Activated CD4-positive, alpha-beta T cell treated with anti-CD3 and anti-CD28 coated beads for 36 hours (primary cell): ENCODE measurements around the gene CTPS2. TPM values are rescaled to one million over a fixed set of nuclear protein-coding genes. Genes with fewer than 3 reads are reported as not detected.
"Not testable (repeated sequence)": the region's sequence is repeated elsewhere in the genome, so short reads cannot be mapped to it uniquely, and the experiment has no call there.

Source experiments
- ATAC-seq: fragments of 200-7000 bp; cut with Tn5 transposase; one replicate; pipeline ENCODE4 v1.10.0; 2021; ENCODE audit warnings: mild to moderate bottlenecking, moderate library complexity
- CTCF ChIA-PET: fragments of 350-600 bp; sonication (Branson Sonifier 250); formaldehyde crosslinking; loops from one replicate; lab custom pipeline; 2021; ENCODE audit warnings: antibody characterized with exemption; lab: Charles Lee
- POLR2A ChIA-PET: fragments of 350-600 bp; sonication (Branson Sonifier 250); formaldehyde crosslinking; loops from one replicate; lab custom pipeline; 2021; ENCODE audit warnings: antibody characterized with exemption, inconsistent platforms; lab: Charles Lee
- DNase-seq: peaks from one replicate; pipeline ENCODE4 v3.0.0-alpha.2; 2020
- H3K27ac Mint-ChIP-seq: one replicate; pipeline ENCODE4 v1.8.0; 2021; ENCODE audit warnings: mixed read lengths
- H3K27me3 Mint-ChIP-seq: one replicate; pipeline ENCODE4 v1.8.0; 2021; ENCODE audit warnings: mixed read lengths
- H3K36me3 Mint-ChIP-seq: one replicate; pipeline ENCODE4 v1.8.0; 2021; ENCODE audit warnings: low read depth, mixed read lengths
- H3K4me1 Mint-ChIP-seq: one replicate; pipeline ENCODE4 v1.8.0; 2021; ENCODE audit warnings: mixed read lengths
- H3K4me3 Mint-ChIP-seq: one replicate; pipeline ENCODE4 v1.8.0; 2021; ENCODE audit warnings: mild to moderate bottlenecking, moderate library complexity, mixed read lengths
- H3K9me3 Mint-ChIP-seq: one replicate; pipeline ENCODE4 v1.8.0; 2021; ENCODE audit warnings: low read depth, mixed read lengths
- intact Hi-C, 2 experiments: fragments of 100-400 bp; cut with DNase I in 1 of 2; cut with micrococcal nuclease in 1 of 2; formaldehyde crosslinking; loops; one replicate each; pipeline versions ENCODE4 v1.14.2 to v1.15.1; 2022 to 2024; cut with DNase I, micrococcal nuclease
- total RNA-seq, 2 experiments: library from RNA; stranded (reverse); gene quantifications; one replicate each; pipeline ENCODE4 v1.2.3, GENCODE V29; 2021

CTPS2 gene
- total RNA-seq, 2 experiments from 2014 or later: 6.8 to 7.2 TPM

DNA sequence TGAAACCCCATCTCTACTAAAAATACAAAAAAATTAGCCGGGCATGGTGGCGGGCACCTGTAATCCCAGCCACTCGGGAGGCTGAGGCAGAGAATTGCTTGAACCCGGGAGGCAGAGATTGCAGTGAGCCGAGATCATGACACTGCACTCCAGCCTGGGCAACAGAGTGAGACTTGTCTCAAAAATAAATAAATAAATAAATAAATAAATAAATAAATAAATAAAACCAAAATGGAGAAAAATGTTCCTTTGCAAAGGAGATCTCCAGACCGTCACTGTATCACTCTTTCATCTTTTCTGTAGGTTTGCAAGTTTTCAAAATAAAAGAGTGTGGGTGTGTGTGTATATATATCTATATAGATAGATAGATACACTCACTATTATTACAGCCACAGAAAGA lies 109.2 kb downstream of the CTPS2 start:
- H3K27ac Mint-ChIP-seq, CTCF ChIA-PET, H3K36me3 Mint-ChIP-seq, DNase-seq, H3K27me3 Mint-ChIP-seq, POLR2A ChIA-PET, ATAC-seq, H3K9me3 Mint-ChIP-seq, H3K4me3 Mint-ChIP-seq: not testable (repeated sequence)
- peaks cover 22% of the 10 kb centered on the region for H3K4me1 Mint-ChIP-seq
- intact Hi-C loops: loop anchor here in 1 of 2 experiments (10.0 kb wide), 2 partner anchors 78 to 158 kb away; no protein-coding TSS in a partner anchor

DNA sequence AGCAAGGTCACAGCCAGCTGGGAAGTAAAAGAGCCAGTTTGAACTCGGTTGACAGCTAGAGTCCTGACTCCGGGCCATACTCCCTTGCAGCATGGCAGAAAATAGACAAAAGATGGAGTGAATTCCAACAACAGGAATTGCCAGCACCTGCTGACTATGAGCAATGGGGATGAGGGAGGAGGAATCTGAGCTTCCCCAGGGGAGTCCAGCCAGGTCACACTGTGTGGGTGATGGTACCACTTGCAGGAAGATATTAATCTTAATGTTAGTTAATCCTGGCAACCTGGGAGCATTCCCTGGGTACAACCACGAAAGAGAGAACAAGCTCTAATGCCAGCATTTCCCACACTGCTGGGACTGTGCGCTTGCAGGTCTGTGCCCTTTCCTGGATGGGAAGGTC lies 110.6 kb downstream of the CTPS2 start:
- ChIA-PET CTCF (interaction anchor here (0.6 kb wide), 1 partner anchor 73 kb away, joined by 4 read pairs; no protein-coding TSS in a partner anchor), POLR2A (no interaction called here)
- H3K36me3 Mint-ChIP-seq: no peaks in the 10 kb centered on the region
- intact Hi-C loops: loop anchor here in 1 of 2 experiments (10.0 kb wide), 2 partner anchors 77 to 157 kb away; no protein-coding TSS in a partner anchor
- H3K4me3 Mint-ChIP-seq: no peak overlapping the region
- H3K4me1 Mint-ChIP-seq: peaks cover 18% of the 10 kb centered on the region
- H3K27me3 Mint-ChIP-seq: no peaks in the 10 kb centered on the region
- no peaks in the 10 kb centered on the region for H3K9me3 Mint-ChIP-seq
- no peak overlapping the region for H3K27ac Mint-ChIP-seq
- no peak for ATAC-seq
- DNase-seq: no peak

DNA sequence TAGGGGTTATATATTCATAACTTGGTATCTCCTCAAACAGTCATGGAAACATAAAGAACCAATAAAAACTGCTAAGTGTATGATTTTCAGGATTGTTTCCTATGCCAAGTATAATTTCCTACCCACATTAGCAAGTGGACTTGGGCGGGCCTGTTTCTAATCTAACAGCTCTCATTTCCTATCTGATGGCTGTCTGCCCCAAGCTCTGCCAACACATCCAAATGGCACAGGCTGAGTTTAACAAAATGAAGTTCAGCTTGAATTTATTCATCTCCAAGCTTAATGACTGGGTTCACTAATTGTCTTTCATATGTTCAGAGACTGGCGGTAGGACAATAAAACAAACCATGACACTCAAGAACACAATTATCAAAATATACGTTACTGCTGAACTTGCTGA lies 118.0 kb downstream of the CTPS2 start:
- H3K36me3 Mint-ChIP-seq: no peaks in the 10 kb centered on the region
- no peaks in the 10 kb centered on the region for H3K9me3 Mint-ChIP-seq
- peaks cover 17% of the 10 kb centered on the region for H3K4me1 Mint-ChIP-seq
- DNase-seq (no peak), ATAC-seq (no peak)
- H3K4me3 Mint-ChIP-seq: no peak overlapping the region
- no peaks in the 10 kb centered on the region for H3K27me3 Mint-ChIP-seq
- no peak overlapping the region for H3K27ac Mint-ChIP-seq
- ChIA-PET POLR2A (no interaction called here), CTCF (interaction anchor here (0.8 kb wide), 1 partner anchor 724 kb away, joined by 3 read pairs; no protein-coding TSS in a partner anchor)
- intact Hi-C loops: no loop called here

DNA sequence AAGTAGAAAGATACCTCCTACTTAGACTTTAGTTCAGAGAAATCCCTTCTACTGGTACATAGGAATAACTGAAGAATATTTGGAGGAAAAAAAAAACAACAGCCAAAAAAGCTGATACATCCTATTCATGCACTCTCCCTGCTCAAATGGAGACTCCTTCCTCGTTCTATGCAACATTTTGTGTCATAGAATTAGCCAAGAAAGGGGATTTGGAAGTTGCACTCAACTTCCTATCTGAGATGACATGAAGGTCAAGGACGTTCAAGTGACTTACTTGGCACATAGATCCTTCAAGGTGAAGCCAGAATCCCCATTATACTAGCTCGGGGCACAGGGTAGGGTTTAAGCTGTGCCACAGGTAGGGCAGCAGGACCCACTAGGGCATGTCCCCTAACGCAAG lies 118.7 kb downstream of the CTPS2 start:
- CTCF ChIA-PET: no interaction called here
- ATAC-seq (no peak), DNase-seq (no peak)
- H3K9me3 Mint-ChIP-seq: no peaks in the 10 kb centered on the region
- no peak overlapping the region for H3K4me3 Mint-ChIP-seq
- intact Hi-C loops: no loop called here
- H3K27me3 Mint-ChIP-seq: no peaks in the 10 kb centered on the region
- no peak overlapping the region for H3K27ac Mint-ChIP-seq
- peaks cover 22% of the 10 kb centered on the region for H3K4me1 Mint-ChIP-seq
- H3K36me3 Mint-ChIP-seq: no peaks in the 10 kb centered on the region
- POLR2A ChIA-PET: no interaction called here

- DNase-seq (no peak), ATAC-seq (no peak)
- CTCF ChIA-PET: no interaction called here
- Mint-ChIP-seq H3K27ac (no peak overlapping the region), H3K27me3 (no peaks in the 10 kb centered on the region), H3K4me1 (peaks cover 25% of the 10 kb centered on the region), H3K36me3 (peaks cover 3% of the 10 kb centered on the region), H3K4me3 (no peak overlapping the region), H3K9me3 (no peaks in the 10 kb centered on the region)
- POLR2A ChIA-PET: no interaction called here
- intact Hi-C loops: no loop called here
Observed at GRCh38 chrX:16592194-16592770, 120.2 kb downstream of the CTPS2 start.

GRCh38 chrX:16589826-16590225 lies 122.6 kb downstream of the CTPS2 start:
- intact Hi-C loops: no loop called here
- peaks cover 3% of the 10 kb centered on the region for H3K36me3 Mint-ChIP-seq
- H3K4me1 Mint-ChIP-seq: peaks cover 25% of the 10 kb centered on the region
- H3K4me3 Mint-ChIP-seq: no peak overlapping the region
- POLR2A ChIA-PET: no interaction called here
- no peaks in the 10 kb centered on the region for H3K27me3 Mint-ChIP-seq
- DNase-seq (no peak), ATAC-seq (no peak)
- H3K9me3 Mint-ChIP-seq: no peaks in the 10 kb centered on the region
- H3K27ac Mint-ChIP-seq: no peak overlapping the region
- CTCF ChIA-PET: interaction anchor here (0.6 kb wide), 1 partner anchor 346 kb away, joined by 3 read pairs; no protein-coding TSS in a partner anchor

DNA sequence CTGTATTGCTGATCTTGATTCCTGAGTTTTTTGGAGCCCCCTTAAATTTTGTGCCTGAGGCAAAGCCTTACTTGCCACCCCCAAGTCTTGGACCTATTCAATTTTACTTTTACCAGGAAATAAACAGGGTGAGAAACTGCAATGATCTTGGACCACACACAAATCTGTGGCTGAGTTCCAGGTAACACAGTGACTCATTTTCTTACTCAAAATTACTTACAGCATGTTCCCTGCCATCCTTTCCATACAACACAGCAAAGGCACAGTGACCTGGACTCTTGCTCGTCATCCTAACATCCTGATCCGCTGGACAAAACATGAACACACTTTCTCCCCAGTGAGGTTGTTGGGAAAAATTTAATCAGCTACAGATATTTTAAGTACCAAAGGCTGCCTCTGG lies 123.3 kb downstream of the CTPS2 start:
- ChIA-PET CTCF (no interaction called here), POLR2A (no interaction called here)
- peaks cover 20% of the 10 kb centered on the region for H3K4me1 Mint-ChIP-seq
- peaks cover 3% of the 10 kb centered on the region for H3K36me3 Mint-ChIP-seq
- peak; percentile 42 for ATAC-seq
- intact Hi-C loops: no loop called here
- H3K4me3 Mint-ChIP-seq: no peak overlapping the region
- no peaks in the 10 kb centered on the region for H3K9me3 Mint-ChIP-seq
- DNase-seq: no peak
- no peaks in the 10 kb centered on the region for H3K27me3 Mint-ChIP-seq
- H3K27ac Mint-ChIP-seq: no peak overlapping the region

DNA sequence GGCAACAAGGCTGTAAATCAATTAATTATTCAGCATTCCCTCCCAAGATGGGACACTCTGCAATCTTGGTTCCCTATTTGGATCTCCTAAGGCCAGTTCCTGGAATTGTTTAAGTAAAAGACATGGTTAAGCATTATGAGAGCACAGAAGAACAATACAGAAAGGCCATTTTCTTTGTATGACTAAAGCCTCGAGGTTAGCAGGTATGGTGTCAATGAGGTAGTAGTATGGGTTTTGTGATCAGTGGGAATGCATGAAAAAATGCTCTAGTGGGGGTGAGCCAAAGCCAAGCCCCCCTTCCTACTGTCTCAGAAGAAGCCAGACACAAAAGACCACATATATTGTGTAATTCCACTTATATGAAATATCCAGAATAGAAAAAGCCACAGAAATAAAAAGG lies 124.2 kb downstream of the CTPS2 start:
- CTCF ChIA-PET: no interaction called here
- DNase-seq (no peak), ATAC-seq (no peak)
- Mint-ChIP-seq H3K27ac (no peak overlapping the region), H3K9me3 (no peaks in the 10 kb centered on the region), H3K36me3 (peaks cover 3% of the 10 kb centered on the region), H3K4me3 (no peak overlapping the region), H3K27me3 (no peaks in the 10 kb centered on the region), H3K4me1 (peaks cover 11% of the 10 kb centered on the region)
- POLR2A ChIA-PET: no interaction called here
- intact Hi-C loops: no loop called here

DNA sequence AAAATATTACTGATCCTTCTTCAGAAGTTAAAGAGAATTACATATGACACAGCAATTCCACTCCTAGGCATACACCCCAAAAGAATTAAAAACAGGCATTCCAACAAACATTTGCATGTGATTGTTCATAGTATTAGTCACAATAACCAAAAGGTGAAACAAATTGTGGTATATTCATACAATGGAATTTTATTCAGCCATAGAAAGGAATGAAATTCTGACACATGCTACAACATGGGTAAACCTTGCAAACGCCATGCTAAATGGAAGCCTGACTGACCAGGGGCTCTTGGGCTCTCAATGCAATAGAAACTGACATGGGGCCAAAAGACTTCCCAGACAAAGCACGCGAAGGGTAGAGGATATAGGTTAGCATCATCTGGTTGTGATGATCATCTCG lies 124.6 kb downstream of the CTPS2 start:
- POLR2A ChIA-PET: no interaction called here
- CTCF ChIA-PET: no interaction called here
- peaks cover 3% of the 10 kb centered on the region for H3K36me3 Mint-ChIP-seq
- H3K27me3 Mint-ChIP-seq: no peaks in the 10 kb centered on the region
- H3K4me1 Mint-ChIP-seq: peaks cover 11% of the 10 kb centered on the region
- no peaks in the 10 kb centered on the region for H3K9me3 Mint-ChIP-seq
- no peak for DNase-seq
- ATAC-seq: no peak
- no peak overlapping the region for H3K4me3 Mint-ChIP-seq
- intact Hi-C loops: no loop called here
- no peak overlapping the region for H3K27ac Mint-ChIP-seq

- Mint-ChIP-seq H3K36me3 (peaks cover 3% of the 10 kb centered on the region), H3K4me3 (no peak overlapping the region), H3K4me1 (peaks cover 8% of the 10 kb centered on the region), H3K27ac (no peak overlapping the region), H3K9me3 (no peaks in the 10 kb centered on the region), H3K27me3 (no peaks in the 10 kb centered on the region)
- CTCF ChIA-PET: no interaction called here
- POLR2A ChIA-PET: no interaction called here
- ATAC-seq: no peak
- DNase-seq: no peak
- intact Hi-C loops: no loop called here
Observed at GRCh38 chrX:16586377-16587112, 125.9 kb downstream of the CTPS2 start.

- ChIA-PET CTCF (no interaction called here), POLR2A (no interaction called here)
- intact Hi-C loops: no loop called here
- DNase-seq (no peak), ATAC-seq (no peak)
- H3K27ac Mint-ChIP-seq: no peak overlapping the region
- H3K9me3 Mint-ChIP-seq: no peaks in the 10 kb centered on the region
- H3K4me3 Mint-ChIP-seq: no peak overlapping the region
- peaks cover 3% of the 10 kb centered on the region for H3K36me3 Mint-ChIP-seq
- peaks cover 8% of the 10 kb centered on the region for H3K4me1 Mint-ChIP-seq
- H3K27me3 Mint-ChIP-seq: no peaks in the 10 kb centered on the region
Observed at GRCh38 chrX:16585486-16586376, 126.7 kb downstream of the CTPS2 start.
